ENCODE data around the gene SETD1A. TPM values are rescaled to one million over a fixed set of nuclear protein-coding genes. Genes with fewer than 3 reads are reported as not detected.

The SETD1A gene
- total and polyA plus RNA-seq, 2 of the 4 experiments (the other 2 are of a cell fraction) = 0.54 to 5.8 TPM

- H2AFZ ChIP-seq (replicated peaks; ENCODE audit: low read length, poor library complexity) = peak overlapping the region; percentile 87
- H3K4me2 ChIP-seq (ENCODE audit: low read depth, low read length) = no peak overlapping the region
- H3K79me1 ChIP-seq (ENCODE audit: low read depth in 1 of 2, low read length in 2 of 2) = peaks cover 31 to 38% of the 10 kb centered on the region in 2 experiments
- no peak overlapping the region for H3K18ac ChIP-seq (ENCODE audit: low read depth, low read length)
- H4K8ac ChIP-seq (ENCODE audit: low read depth in 2 of 2, low read length in 2 of 2) = peak overlapping the region in 1 of 2 experiments; percentile 66; a peak in 1 of 4 replicates
- peaks cover 41% of the 10 kb centered on the region for H3K36me3 ChIP-seq (ENCODE audit: control insufficient read depth, insufficient read depth, low read length)
- no peak overlapping the region for H4K5ac ChIP-seq (ENCODE audit: low read depth, low read length)
- intact Hi-C loops (cut with micrococcal nuclease) (no loop called here), in situ Hi-C loops (cut with MboI; ENCODE audit: low sequenced_read_pairs) (no loop called here), dilution Hi-C loops (cut with HindIII; ENCODE audit: low sequenced_read_pairs, unreplicated experiment) (no loop called here)
- peak; percentile 74 for TF ChIP-seq RAD21 (IDR thresholded peaks at IDR 0.05; ENCODE audit: low read length)
- TF ChIP-seq SMC3 (IDR thresholded peaks at IDR 0.05; ENCODE audit: low read depth, low read length) = peak; percentile 46
- TF ChIP-seq CTCF (conservative IDR thresholded peaks at IDR 0.05; ENCODE audit: low read depth, low read length) = peak; percentile 80
- TF ChIP-seq MAZ (IDR thresholded peaks at IDR 0.05; ENCODE audit: borderline replicate concordance, low read depth, low read length) = no peak
- TF ChIP-seq POLR2A (IDR thresholded peaks at IDR 0.05; ENCODE audit: low read depth, low read length) = no peak
- DNase-seq (peak; percentile 58), ATAC-seq (ENCODE audit: low read depth) (peak; percentile 96)
- no peak overlapping the region for H3K14ac ChIP-seq (replicated peaks; ENCODE audit: low read depth, low read length)
- BruUV-seq (replicated peaks) = no TSS peak
- H2AK9ac ChIP-seq (replicated peaks; ENCODE audit: low read depth, low read length, poor library complexity) = peak overlapping the region; percentile 87
- WGBS, 2 experiments (ENCODE audit: extremely low coverage in 2 of 2, insufficient read length in 1 of 2) = 16% methylated on average over 8 of the region's 15 CpGs; no CpG with 5 or more reads in 1 of the 2 experiments
- no peak overlapping the region for H3K9ac ChIP-seq (ENCODE audit: low read depth, low read length)
- ChIA-PET CTCF (interaction anchor here (0.6 to 2.0 kb wide), 5 partner anchors 10 to 29 kb away, joined by 3 to 4 read pairs (median 3); partner anchors contain the start of gene FBXL19), POLR2A (ENCODE audit: unreplicated experiment) (no interaction called here)
- no peak overlapping the region for H4K91ac ChIP-seq (ENCODE audit: insufficient read depth, low read depth, low read length)
- H2BK15ac ChIP-seq (ENCODE audit: low read depth, low read length) = no peak overlapping the region
- no peak overlapping the region for H3K27ac ChIP-seq (ENCODE audit: insufficient read depth, low read length)
- no peaks in the 10 kb centered on the region for H3K9me3 ChIP-seq (ENCODE audit: control insufficient read depth, insufficient read depth, low read length)
- H3K4me3 ChIP-seq (ENCODE audit: insufficient read depth, low read depth, low read length) = no peak overlapping the region
- no peak overlapping the region for H2BK5ac ChIP-seq (ENCODE audit: low read depth, low read length, poor library complexity, severe bottlenecking)
- H3K4ac ChIP-seq (ENCODE audit: low read depth, low read length) = no peak overlapping the region; the same call in 1 of the 2 replicates
- no peak overlapping the region for H3K56ac ChIP-seq (ENCODE audit: extremely low read depth, insufficient read depth, low read length)
- no peaks in the 10 kb centered on the region for H3K27me3 ChIP-seq (ENCODE audit: control insufficient read depth, insufficient read depth, low read length)
- H3K4me1 ChIP-seq (ENCODE audit: control insufficient read depth, insufficient read depth, low read length) = peaks cover 6% of the 10 kb centered on the region
- peaks cover 9% of the 10 kb centered on the region for H4K20me1 ChIP-seq (ENCODE audit: insufficient read depth, low read length)
- no peaks in the 10 kb centered on the region for H3K9me1 ChIP-seq (ENCODE audit: insufficient read depth, low read length)
- no peak overlapping the region for H2BK120ac ChIP-seq (ENCODE audit: low read depth, low read length)
- H2AK5ac ChIP-seq (ENCODE audit: low read depth, low read length) = peak overlapping the region; percentile 92; the same call in 1 of the 2 replicates
- no peak overlapping the region for H3K23ac ChIP-seq (ENCODE audit: low read depth, low read length)
- H2BK20ac ChIP-seq (ENCODE audit: low read depth, low read length) = no peak overlapping the region
Measured at GRCh38 chr16:30941600-30942425, 15.7 kb upstream of the SETD1A start.

Data from IMR-90 (cell line).